Body of pancreas (tissue), 4 donors: ENCODE measurements around the gene COPG1.

Experiments
- CTCF ChIP-seq, 7 experiments: fragments of 450-650 bp in 4 of 7; fragments of 200-600 bp in 3 of 7; sonication (generic) in 3 of 7; IDR thresholded peaks; one replicate each; pipeline ENCODE4 v1.5.1; 2016 to 2019; ENCODE audit warnings: antibody characterized with exemption in 7 of 7
- POLR2A ChIP-seq, 3 donors: fragments of 450-650 bp; IDR thresholded peaks; one replicate each; pipeline ENCODE4 v1.6.1; 2016; ENCODE audit warnings: antibody characterized with exemption in 3 of 3, mild to moderate bottlenecking in 2 of 3

- TF ChIP-seq CTCF (IDR thresholded peaks at IDR 0.05): no peak
- TF ChIP-seq POLR2A (IDR thresholded peaks at IDR 0.05): no peak
These were observed 13.9 kb downstream of the COPG1 start for GRCh38 chr3:129263161-129263910.
